Activated CD4-positive, alpha-beta T cell treated with anti-CD3 and anti-CD28 coated beads for 24 hours (primary cell): Measurements from ENCODE around the gene TYW1.
"Not testable (repeated sequence)": the region's sequence is repeated elsewhere in the genome, so short reads cannot be mapped to it uniquely, and the experiment has no call there.

Experiments
- DNase-seq, 2 donors: peaks; one replicate each; pipeline ENCODE4 v3.0.0-alpha.2; 2020; ENCODE audit warnings: low read depth in 2 of 2

Gene TYW1

GRCh38 chr7:66995050-66995776, 1.4 kb upstream of the TYW1 start, which contains the start of gene SBDS:
SBDS (minus strand) TSS chr7:66995586; CDS start chr7:66995417, 169 bp downstream.
- peak; percentile 82 to 85 for DNase-seq

- DNase-seq = not testable (repeated sequence)
These were observed 4.1 kb downstream of the TYW1 start for GRCh38 chr7:67000601-67001258.

- not testable (repeated sequence) for DNase-seq
These were observed 7.5 kb downstream of the TYW1 start for GRCh38 chr7:67004145-67004544.

- no peak for DNase-seq
These were observed 10.3 kb downstream of the TYW1 start for GRCh38 chr7:67006965-67007364.

GRCh38 chr7:67008260-67008659, 11.6 kb downstream of the TYW1 start:
- no peak for DNase-seq

- not testable (repeated sequence) for DNase-seq
These were observed 13.0 kb downstream of the TYW1 start for GRCh38 chr7:67009677-67010076.

- DNase-seq = not testable (repeated sequence)
These were observed 17.5 kb downstream of the TYW1 start for GRCh38 chr7:67014076-67014622.

GRCh38 chr7:67017971-67018370, 21.3 kb downstream of the TYW1 start:
- DNase-seq = not testable (repeated sequence)

- DNase-seq = no peak
These were observed 22.3 kb downstream of the TYW1 start for GRCh38 chr7:67018940-67019339.

GRCh38 chr7:67019562-67020390, 23.1 kb downstream of the TYW1 start:
- no peak for DNase-seq

- no peak for DNase-seq
These were observed 24.6 kb downstream of the TYW1 start for GRCh38 chr7:67021260-67021659.

GRCh38 chr7:67022511-67022910, 25.9 kb downstream of the TYW1 start:
- DNase-seq = no peak

GRCh38 chr7:67025459-67025858, 28.8 kb downstream of the TYW1 start:
- not testable (repeated sequence) for DNase-seq

- not testable (repeated sequence) for DNase-seq
These were observed 35.1 kb downstream of the TYW1 start for GRCh38 chr7:67031685-67032084.

GRCh38 chr7:67033251-67033650, 36.6 kb downstream of the TYW1 start:
- DNase-seq = no peak

GRCh38 chr7:67036432-67037395, 40.1 kb downstream of the TYW1 start:
- not testable (repeated sequence) for DNase-seq

GRCh38 chr7:67040832-67041231, 44.2 kb downstream of the TYW1 start:
- not testable (repeated sequence) for DNase-seq

GRCh38 chr7:67042781-67043558, 46.3 kb downstream of the TYW1 start:
- DNase-seq = not testable (repeated sequence)

- DNase-seq = not testable (repeated sequence)
These were observed 46.9 kb downstream of the TYW1 start for GRCh38 chr7:67043559-67043930.

- no peak for DNase-seq
These were observed 48.9 kb downstream of the TYW1 start for GRCh38 chr7:67045496-67045995.
